Activated naive CD8-positive, alpha-beta T cell treated with anti-CD3 and anti-CD28 coated beads for 36 hours (primary cell): ENCODE results near the gene SPTBN5. TPM values are rescaled to one million over a fixed set of nuclear protein-coding genes. Genes with fewer than 3 reads are reported as not detected.

Experiments
- DNase-seq: peaks from one replicate; pipeline ENCODE4 v3.0.0; 2021
- H3K27ac Mint-ChIP-seq: one replicate; pipeline ENCODE4 v1.8.0; 2022; ENCODE audit warnings: mild to moderate bottlenecking, moderate library complexity, mixed read lengths
- H3K27me3 Mint-ChIP-seq: one replicate; pipeline ENCODE4 v1.8.0; 2022; ENCODE audit warnings: mild to moderate bottlenecking, mixed read lengths
- H3K36me3 Mint-ChIP-seq: one replicate; pipeline ENCODE4 v1.8.0; 2021; ENCODE audit warnings: mild to moderate bottlenecking, mixed read lengths
- H3K4me1 Mint-ChIP-seq: one replicate; pipeline ENCODE4 v1.8.0; 2021; ENCODE audit warnings: mixed read lengths
- H3K4me3 Mint-ChIP-seq: one replicate; pipeline ENCODE4 v1.8.0; 2022; ENCODE audit warnings: mild to moderate bottlenecking, moderate library complexity, mixed read lengths
- H3K9me3 Mint-ChIP-seq: one replicate; pipeline ENCODE4 v1.8.0; 2022; ENCODE audit warnings: mixed read lengths
- total RNA-seq, 2 experiments: library from RNA; stranded (reverse); gene quantifications; one replicate each; pipeline ENCODE4 v1.2.3, GENCODE V29; 2021

SPTBN5 gene
- total RNA-seq, 2 experiments from 2014 or later = 0.19 to 0.30 TPM

- Mint-ChIP-seq H3K4me3 (no peak overlapping the region), H3K36me3 (peaks cover 7% of the 10 kb centered on the region), H3K27me3 (no peaks in the 10 kb centered on the region), H3K9me3 (no peaks in the 10 kb centered on the region), H3K4me1 (peaks cover 51% of the 10 kb centered on the region), H3K27ac (no peak overlapping the region)
- no peak for DNase-seq
Observed at GRCh38 chr15:41930867-41931222, 37.0 kb upstream of the SPTBN5 start.

GRCh38 chr15:41930221-41930866 is 36.5 kb upstream of the SPTBN5 start:
- H3K27me3 Mint-ChIP-seq = no peaks in the 10 kb centered on the region
- no peak for DNase-seq
- H3K36me3 Mint-ChIP-seq = peaks cover 3% of the 10 kb centered on the region
- H3K27ac Mint-ChIP-seq = peak overlapping the region; percentile 20
- H3K4me3 Mint-ChIP-seq = no peak overlapping the region
- H3K4me1 Mint-ChIP-seq = peaks cover 46% of the 10 kb centered on the region
- H3K9me3 Mint-ChIP-seq = no peaks in the 10 kb centered on the region

GRCh38 chr15:41928637-41929620 is 35.1 kb upstream of the SPTBN5 start:
- Mint-ChIP-seq H3K4me3 (no peak overlapping the region), H3K36me3 (peaks cover 6% of the 10 kb centered on the region), H3K4me1 (peaks cover 34% of the 10 kb centered on the region), H3K27me3 (no peaks in the 10 kb centered on the region), H3K9me3 (no peaks in the 10 kb centered on the region), H3K27ac (peak overlapping the region; percentile 4)
- peak; percentile 55 for DNase-seq

- Mint-ChIP-seq H3K4me1 (peaks cover 28% of the 10 kb centered on the region), H3K4me3 (no peak overlapping the region), H3K36me3 (peaks cover 6% of the 10 kb centered on the region), H3K27ac (no peak overlapping the region), H3K27me3 (no peaks in the 10 kb centered on the region), H3K9me3 (no peaks in the 10 kb centered on the region)
- no peak for DNase-seq
Observed at GRCh38 chr15:41928100-41928499, 34.2 kb upstream of the SPTBN5 start.

- H3K27me3 Mint-ChIP-seq = no peaks in the 10 kb centered on the region
- no peak overlapping the region for H3K4me3 Mint-ChIP-seq
- no peak overlapping the region for H3K27ac Mint-ChIP-seq
- no peaks in the 10 kb centered on the region for H3K9me3 Mint-ChIP-seq
- peaks cover 27% of the 10 kb centered on the region for H3K4me1 Mint-ChIP-seq
- peaks cover 7% of the 10 kb centered on the region for H3K36me3 Mint-ChIP-seq
- DNase-seq = no peak
Observed at GRCh38 chr15:41927536-41927935, 33.7 kb upstream of the SPTBN5 start.

- Mint-ChIP-seq H3K4me3 (no peak overlapping the region), H3K27ac (no peak overlapping the region), H3K36me3 (peaks cover 7% of the 10 kb centered on the region), H3K27me3 (no peaks in the 10 kb centered on the region), H3K9me3 (no peaks in the 10 kb centered on the region), H3K4me1 (peaks cover 27% of the 10 kb centered on the region)
- no peak for DNase-seq
Observed at GRCh38 chr15:41926185-41927056, 32.6 kb upstream of the SPTBN5 start.

GRCh38 chr15:41925086-41925608 is 31.3 kb upstream of the SPTBN5 start:
- H3K9me3 Mint-ChIP-seq = no peaks in the 10 kb centered on the region

GRCh38 chr15:41923401-41923997 is 29.6 kb upstream of the SPTBN5 start:
- DNase-seq = no peak
- Mint-ChIP-seq H3K4me3 (no peak overlapping the region), H3K27me3 (no peaks in the 10 kb centered on the region), H3K36me3 (peaks cover 7% of the 10 kb centered on the region), H3K9me3 (no peaks in the 10 kb centered on the region), H3K4me1 (peaks cover 11% of the 10 kb centered on the region), H3K27ac (no peak overlapping the region)

More at GRCh38 chr15:41925086-41925608, 31.3 kb upstream of the SPTBN5 start:
- peaks cover 23% of the 10 kb centered on the region for H3K4me1 Mint-ChIP-seq
- H3K4me3 Mint-ChIP-seq = no peak overlapping the region
- no peak for DNase-seq
- H3K27me3 Mint-ChIP-seq = no peaks in the 10 kb centered on the region
- H3K27ac Mint-ChIP-seq = no peak overlapping the region
- H3K36me3 Mint-ChIP-seq = peaks cover 7% of the 10 kb centered on the region

GRCh38 chr15:41922353-41922752 is 28.5 kb upstream of the SPTBN5 start:
- no peaks in the 10 kb centered on the region for H3K27me3 Mint-ChIP-seq
- H3K36me3 Mint-ChIP-seq = peaks cover 4% of the 10 kb centered on the region
- no peak overlapping the region for H3K4me3 Mint-ChIP-seq
- DNase-seq = no peak
- H3K4me1 Mint-ChIP-seq = peaks cover 12% of the 10 kb centered on the region
- H3K27ac Mint-ChIP-seq = no peak overlapping the region
- no peaks in the 10 kb centered on the region for H3K9me3 Mint-ChIP-seq

- DNase-seq = no peak
- H3K27ac Mint-ChIP-seq = no peak overlapping the region
- H3K4me3 Mint-ChIP-seq = no peak overlapping the region
- no peaks in the 10 kb centered on the region for H3K27me3 Mint-ChIP-seq
- H3K4me1 Mint-ChIP-seq = peaks cover 10% of the 10 kb centered on the region
- H3K36me3 Mint-ChIP-seq = peaks cover 4% of the 10 kb centered on the region
- H3K9me3 Mint-ChIP-seq = no peaks in the 10 kb centered on the region
Observed at GRCh38 chr15:41921639-41922038, 27.8 kb upstream of the SPTBN5 start.

GRCh38 chr15:41921167-41921566 is 27.3 kb upstream of the SPTBN5 start:
- H3K27me3 Mint-ChIP-seq = no peaks in the 10 kb centered on the region
- no peak for DNase-seq
- no peaks in the 10 kb centered on the region for H3K9me3 Mint-ChIP-seq
- H3K36me3 Mint-ChIP-seq = peaks cover 4% of the 10 kb centered on the region
- H3K27ac Mint-ChIP-seq = no peak overlapping the region
- peaks cover 5% of the 10 kb centered on the region for H3K4me1 Mint-ChIP-seq
- H3K4me3 Mint-ChIP-seq = no peak overlapping the region

GRCh38 chr15:41919954-41920538 is 26.2 kb upstream of the SPTBN5 start:
- H3K4me1 Mint-ChIP-seq = peaks cover 3% of the 10 kb centered on the region
- no peaks in the 10 kb centered on the region for H3K27me3 Mint-ChIP-seq
- H3K9me3 Mint-ChIP-seq = no peaks in the 10 kb centered on the region
- DNase-seq = no peak
- no peak overlapping the region for H3K4me3 Mint-ChIP-seq
- no peak overlapping the region for H3K27ac Mint-ChIP-seq
- peaks cover 6% of the 10 kb centered on the region for H3K36me3 Mint-ChIP-seq

- DNase-seq = no peak
- H3K36me3 Mint-ChIP-seq = peaks cover 3% of the 10 kb centered on the region
- no peaks in the 10 kb centered on the region for H3K9me3 Mint-ChIP-seq
- no peaks in the 10 kb centered on the region for H3K27me3 Mint-ChIP-seq
- peaks cover 3% of the 10 kb centered on the region for H3K4me1 Mint-ChIP-seq
- no peak overlapping the region for H3K27ac Mint-ChIP-seq
- H3K4me3 Mint-ChIP-seq = no peak overlapping the region
Observed at GRCh38 chr15:41919201-41919820, 25.5 kb upstream of the SPTBN5 start.
